HG02938 (cell line): Measurements from ENCODE around the gene COL1A2.

Source experiments
- ATAC-seq: cut with Tn5 transposase; IDR thresholded peaks from one replicate; pipeline ENCODE4 v1.9.1; 2021; ENCODE audit warnings: mild to moderate bottlenecking, moderate library complexity; ENCODE audit not compliant: unreplicated experiment

The COL1A2 gene

DNA sequence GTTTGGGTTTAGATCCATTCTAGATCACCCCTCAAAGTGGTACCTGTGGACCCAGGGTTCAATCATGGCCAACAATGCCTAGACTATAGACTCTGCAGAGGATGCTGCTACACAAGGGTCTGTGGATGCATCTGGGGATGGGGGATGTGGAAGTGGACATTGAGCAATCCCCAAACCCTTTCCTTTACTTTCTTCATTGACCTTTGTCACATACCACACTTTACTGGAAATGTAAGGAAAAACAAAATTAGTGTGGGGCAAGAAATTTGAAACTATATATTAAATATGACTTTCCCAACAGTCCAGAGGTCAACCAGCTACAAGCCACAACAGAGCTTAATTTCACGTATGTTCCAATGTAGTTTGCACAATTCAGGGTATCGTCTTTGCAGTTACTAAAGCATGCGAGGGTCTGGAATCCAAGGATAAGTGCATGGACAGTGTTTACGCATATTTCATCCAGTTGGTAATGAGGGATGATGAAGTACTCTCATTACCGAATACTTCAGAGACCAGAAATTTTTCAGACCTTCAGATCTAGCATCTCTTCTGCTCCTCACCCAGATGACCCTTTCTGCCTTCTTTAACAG lies 81.7 kb downstream of the COL1A2 start:
- no peak for ATAC-seq

DNA sequence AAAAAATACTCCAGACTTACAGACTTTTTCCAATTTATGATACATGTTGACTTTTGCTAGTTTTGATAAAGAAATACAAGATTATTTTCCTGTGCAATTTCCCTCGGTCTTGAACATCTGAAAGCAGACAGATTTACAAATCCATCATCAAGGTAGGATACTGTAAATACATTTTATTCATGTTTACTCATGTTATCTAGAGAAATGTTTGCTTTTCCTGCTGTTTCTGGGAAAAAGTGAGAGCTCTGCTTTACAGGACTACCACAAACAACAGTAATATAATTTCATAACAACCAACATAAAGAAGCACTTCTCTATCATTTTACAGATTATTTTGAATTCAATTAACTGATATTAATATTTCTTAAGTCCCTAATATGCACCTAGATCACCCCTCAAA lies 83.2 kb downstream of the COL1A2 start:
- ATAC-seq = no peak

DNA sequence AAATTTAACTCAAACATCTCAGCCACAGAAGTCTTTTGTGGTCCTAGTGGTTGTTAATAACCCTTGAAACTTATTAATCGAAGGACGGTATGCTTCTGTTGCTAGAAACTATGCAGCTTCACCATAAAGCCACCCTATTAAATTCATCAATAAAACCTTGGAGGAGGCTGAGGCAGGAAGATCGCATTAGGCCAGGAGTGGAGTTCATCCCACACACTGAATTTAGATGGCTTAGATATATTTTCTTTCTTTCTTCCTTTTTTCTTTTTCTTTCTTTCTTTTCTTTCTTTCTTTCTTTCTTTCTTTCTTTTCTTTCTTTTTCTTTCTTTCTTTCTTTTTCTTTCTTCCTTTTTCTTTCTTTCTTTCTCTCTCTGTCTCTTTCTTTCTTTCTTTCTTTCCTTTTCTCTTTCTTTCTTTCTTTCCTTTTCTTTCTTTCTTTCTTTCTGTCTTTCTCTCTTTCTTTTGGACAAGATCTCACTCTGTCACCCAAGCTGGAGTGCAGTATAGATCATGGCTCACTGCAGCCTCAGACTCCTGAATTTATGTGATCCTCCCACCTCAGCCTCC lies 84.0 kb downstream of the COL1A2 start:
- ATAC-seq = no peak
